Fibroblast of lung (primary cell): ENCODE measurements around the gene RPS26.

ENCODE experiments used
- EZH2 ChIP-seq: IDR thresholded peaks from 2 replicates; pipeline ENCODE4 v1.5.1; 2012; ENCODE audit warnings: low read length, control low read depth, mild to moderate bottlenecking; ENCODE audit errors: missing control alignments
- TF ChIP-seq, protein P1 (sequence below), 2 donors: IDR thresholded peaks in 1 of 2; conservative IDR thresholded peaks in 1 of 2; 1 replicate in 1 of 2; 2 replicates in 1 of 2; pipeline ENCODE4 v1.5.1; 2011 to 2012; ENCODE audit warnings: low read length in 2 of 2, control low read depth in 1 of 2, inconsistent platforms in 1 of 2, low read depth in 1 of 2, mild to moderate bottlenecking in 1 of 2

DNA sequence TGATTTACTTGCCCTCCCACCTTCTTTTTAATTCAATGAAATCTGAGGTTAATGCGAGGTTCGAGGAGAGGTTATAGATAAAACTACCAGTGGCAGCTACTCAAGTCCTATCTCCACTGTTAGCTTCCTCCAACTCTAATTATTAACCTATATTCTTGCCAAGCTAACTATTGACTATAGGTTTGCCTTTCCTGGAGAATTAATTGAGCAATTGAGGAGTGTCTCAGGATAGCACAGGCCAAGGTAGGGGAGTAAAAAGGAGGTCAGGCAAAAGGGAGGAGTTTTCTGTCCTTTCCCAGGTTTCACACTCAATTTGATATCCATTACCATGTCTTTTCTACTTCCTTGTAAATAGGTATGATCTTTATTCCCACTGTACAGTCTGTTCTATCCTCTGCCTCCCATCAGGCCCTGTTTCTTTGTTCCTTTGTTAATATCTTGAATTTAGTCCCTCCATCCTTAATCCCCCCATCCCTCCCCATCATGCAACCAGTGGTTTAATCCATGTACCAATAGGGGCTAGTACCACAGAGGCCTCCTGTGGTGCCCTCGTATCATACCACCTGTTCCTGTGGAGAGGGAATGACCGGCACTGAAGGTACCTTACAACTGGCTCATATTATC is 48.4 kb upstream of the RPS26 start:
- TF ChIP-seq, protein P1, sequence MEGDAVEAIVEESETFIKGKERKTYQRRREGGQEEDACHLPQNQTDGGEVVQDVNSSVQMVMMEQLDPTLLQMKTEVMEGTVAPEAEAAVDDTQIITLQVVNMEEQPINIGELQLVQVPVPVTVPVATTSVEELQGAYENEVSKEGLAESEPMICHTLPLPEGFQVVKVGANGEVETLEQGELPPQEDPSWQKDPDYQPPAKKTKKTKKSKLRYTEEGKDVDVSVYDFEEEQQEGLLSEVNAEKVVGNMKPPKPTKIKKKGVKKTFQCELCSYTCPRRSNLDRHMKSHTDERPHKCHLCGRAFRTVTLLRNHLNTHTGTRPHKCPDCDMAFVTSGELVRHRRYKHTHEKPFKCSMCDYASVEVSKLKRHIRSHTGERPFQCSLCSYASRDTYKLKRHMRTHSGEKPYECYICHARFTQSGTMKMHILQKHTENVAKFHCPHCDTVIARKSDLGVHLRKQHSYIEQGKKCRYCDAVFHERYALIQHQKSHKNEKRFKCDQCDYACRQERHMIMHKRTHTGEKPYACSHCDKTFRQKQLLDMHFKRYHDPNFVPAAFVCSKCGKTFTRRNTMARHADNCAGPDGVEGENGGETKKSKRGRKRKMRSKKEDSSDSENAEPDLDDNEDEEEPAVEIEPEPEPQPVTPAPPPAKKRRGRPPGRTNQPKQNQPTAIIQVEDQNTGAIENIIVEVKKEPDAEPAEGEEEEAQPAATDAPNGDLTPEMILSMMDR (conservative IDR thresholded peaks at IDR 0.05 in 1 of 2, IDR thresholded peaks at IDR 0.05 in 1 of 2; ENCODE audit: low read depth in 1 of 2, low read length in 2 of 2) = no peak
- TF ChIP-seq EZH2 = no peak
